ENCODE data around the gene BPTF. TPM values are rescaled to one million over a fixed set of nuclear protein-coding genes. Genes with fewer than 3 reads are reported as not detected.

The BPTF gene, protein sequence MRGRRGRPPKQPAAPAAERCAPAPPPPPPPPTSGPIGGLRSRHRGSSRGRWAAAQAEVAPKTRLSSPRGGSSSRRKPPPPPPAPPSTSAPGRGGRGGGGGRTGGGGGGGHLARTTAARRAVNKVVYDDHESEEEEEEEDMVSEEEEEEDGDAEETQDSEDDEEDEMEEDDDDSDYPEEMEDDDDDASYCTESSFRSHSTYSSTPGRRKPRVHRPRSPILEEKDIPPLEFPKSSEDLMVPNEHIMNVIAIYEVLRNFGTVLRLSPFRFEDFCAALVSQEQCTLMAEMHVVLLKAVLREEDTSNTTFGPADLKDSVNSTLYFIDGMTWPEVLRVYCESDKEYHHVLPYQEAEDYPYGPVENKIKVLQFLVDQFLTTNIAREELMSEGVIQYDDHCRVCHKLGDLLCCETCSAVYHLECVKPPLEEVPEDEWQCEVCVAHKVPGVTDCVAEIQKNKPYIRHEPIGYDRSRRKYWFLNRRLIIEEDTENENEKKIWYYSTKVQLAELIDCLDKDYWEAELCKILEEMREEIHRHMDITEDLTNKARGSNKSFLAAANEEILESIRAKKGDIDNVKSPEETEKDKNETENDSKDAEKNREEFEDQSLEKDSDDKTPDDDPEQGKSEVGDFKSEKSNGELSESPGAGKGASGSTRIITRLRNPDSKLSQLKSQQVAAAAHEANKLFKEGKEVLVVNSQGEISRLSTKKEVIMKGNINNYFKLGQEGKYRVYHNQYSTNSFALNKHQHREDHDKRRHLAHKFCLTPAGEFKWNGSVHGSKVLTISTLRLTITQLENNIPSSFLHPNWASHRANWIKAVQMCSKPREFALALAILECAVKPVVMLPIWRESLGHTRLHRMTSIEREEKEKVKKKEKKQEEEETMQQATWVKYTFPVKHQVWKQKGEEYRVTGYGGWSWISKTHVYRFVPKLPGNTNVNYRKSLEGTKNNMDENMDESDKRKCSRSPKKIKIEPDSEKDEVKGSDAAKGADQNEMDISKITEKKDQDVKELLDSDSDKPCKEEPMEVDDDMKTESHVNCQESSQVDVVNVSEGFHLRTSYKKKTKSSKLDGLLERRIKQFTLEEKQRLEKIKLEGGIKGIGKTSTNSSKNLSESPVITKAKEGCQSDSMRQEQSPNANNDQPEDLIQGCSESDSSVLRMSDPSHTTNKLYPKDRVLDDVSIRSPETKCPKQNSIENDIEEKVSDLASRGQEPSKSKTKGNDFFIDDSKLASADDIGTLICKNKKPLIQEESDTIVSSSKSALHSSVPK (N-terminal part only)
- total RNA-seq = 10 to 100 TPM; 53.3 to 77.3 TPM

DNA sequence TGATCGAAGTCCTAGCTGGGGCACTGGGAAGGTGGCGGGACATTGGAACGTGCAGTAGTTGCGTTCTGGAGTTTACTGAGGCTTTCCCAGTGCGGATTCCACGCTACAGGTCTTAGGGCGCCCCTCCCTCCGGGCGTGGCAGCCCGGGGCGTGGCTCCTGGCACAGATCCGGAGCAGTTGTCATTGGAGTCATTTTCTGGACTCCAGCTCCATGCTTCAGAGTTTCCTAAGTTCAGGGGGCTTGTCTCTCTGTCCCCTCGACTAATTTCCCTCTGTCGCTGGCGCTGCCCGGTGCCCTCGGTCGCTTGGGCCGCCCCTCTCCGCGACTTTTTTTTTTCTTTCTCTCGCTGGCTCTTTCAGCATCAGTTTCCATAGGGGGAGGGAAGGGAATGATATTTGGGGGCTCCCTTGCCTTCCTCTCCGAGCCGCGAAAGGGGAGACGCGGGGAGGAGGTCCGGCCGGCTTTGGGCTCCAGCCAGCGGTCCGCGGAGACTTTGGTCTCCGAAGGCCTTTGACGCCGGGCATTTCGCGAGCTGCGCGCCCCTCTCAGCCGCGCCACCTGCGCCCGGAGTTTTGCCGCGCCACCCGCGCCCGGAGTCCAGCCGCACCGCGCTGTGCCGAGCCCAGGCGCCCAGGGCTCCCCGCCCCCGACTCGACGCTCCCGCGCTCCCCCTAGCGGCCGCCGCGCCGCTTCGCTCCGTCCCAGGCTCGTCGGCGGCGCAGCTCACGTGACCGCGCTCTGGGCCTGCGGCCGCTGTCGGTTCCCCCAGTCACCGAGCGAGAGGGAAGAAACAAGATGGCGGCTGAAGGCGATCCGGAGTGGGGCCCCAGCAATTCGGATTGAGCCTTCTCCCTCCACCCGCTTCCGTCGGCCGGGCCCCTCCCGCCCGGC, at the start of gene BPTF:
Gene BPTF (plus strand): TSS at position 769 of the 892 bp plus-strand sequence. CDS start 222 bp downstream, outside the sequence.
- ATAC-seq (ENCODE audit: insufficient number of reproducible peaks, low FRiP score, low read depth) = peak; percentile 79
- no peaks in the 10 kb centered on the region for H3K9me3 ChIP-seq
- peak; percentile 94 for TF ChIP-seq CTCF (IDR thresholded peaks at IDR 0.05)
- H3K36me3 ChIP-seq = no peaks in the 10 kb centered on the region
- no peaks in the 10 kb centered on the region for H3K27me3 ChIP-seq (replicated peaks; ENCODE audit: insufficient read depth)
- H3K4me3 ChIP-seq = peak within 1 kb of the TSS; percentile 77
- peak; percentile 43 for DNase-seq (ENCODE audit: low spot score)
- peaks cover 27 to 31% of the 10 kb centered on the region in 2 donors for H3K4me1 ChIP-seq (ENCODE audit: control insufficient read depth in 1 of 2, low read depth in 2 of 2)
- peak within 1 kb of the TSS; percentile 58 to 59 for H3K27ac ChIP-seq

GRCh38 chr17:67779098-67779672, 46.1 kb upstream of the BPTF start:
- no peak for ATAC-seq (ENCODE audit: insufficient number of reproducible peaks, low FRiP score, low read depth)
- Histone ChIP-seq H3K27me3 (replicated peaks; ENCODE audit: insufficient read depth) (no peaks in the 10 kb centered on the region), H3K4me3 (no peak overlapping the region), H3K36me3 (no peaks in the 10 kb centered on the region), H3K27ac (no peak overlapping the region), H3K9me3 (no peaks in the 10 kb centered on the region), H3K4me1 (ENCODE audit: control insufficient read depth in 1 of 2, low read depth in 2 of 2) (no peaks in the 10 kb centered on the region)
- no peak for DNase-seq (ENCODE audit: low spot score)
- TF ChIP-seq CTCF (IDR thresholded peaks at IDR 0.05) = no peak

DNA sequence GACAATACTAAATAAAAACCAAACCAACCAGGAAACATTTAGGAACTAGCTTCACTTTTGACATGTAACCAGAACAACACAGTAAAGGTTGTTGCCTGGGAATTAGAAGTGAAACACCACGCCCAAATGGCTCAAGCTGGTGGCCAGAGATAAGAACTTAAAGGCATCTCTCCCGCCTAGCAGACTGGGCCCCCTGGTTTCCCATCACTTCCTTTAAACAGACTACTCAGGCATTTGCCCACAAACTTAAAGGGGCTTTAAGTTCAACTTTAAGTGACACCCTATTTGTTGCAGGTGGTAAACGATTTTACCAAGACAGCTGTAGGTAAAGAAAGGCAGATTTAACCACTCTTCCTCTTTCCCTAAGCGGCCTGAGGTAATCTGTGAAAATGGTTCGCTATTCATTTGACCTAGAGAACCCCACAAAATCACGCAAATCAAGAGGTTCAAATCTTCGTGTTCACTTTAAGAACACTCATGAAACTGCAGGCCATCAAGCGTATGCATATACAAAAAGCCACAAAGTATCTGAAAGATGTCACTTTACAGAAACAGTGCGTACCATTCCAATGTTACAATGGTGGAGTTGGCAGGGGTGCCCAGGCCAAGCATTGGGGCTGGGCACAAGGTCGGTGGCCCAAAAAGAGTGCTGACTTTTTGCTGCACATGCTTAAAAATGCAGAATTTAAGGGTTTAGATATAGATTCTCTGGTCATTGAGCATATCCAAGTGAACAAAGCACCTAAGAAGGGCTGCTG, 40.8 kb upstream of the BPTF start:
- no peaks in the 10 kb centered on the region for H3K36me3 ChIP-seq
- H3K27ac ChIP-seq = no peak overlapping the region
- DNase-seq (ENCODE audit: low spot score) (no peak), ATAC-seq (ENCODE audit: insufficient number of reproducible peaks, low FRiP score, low read depth) (no peak)
- no peaks in the 10 kb centered on the region for H3K27me3 ChIP-seq (replicated peaks; ENCODE audit: insufficient read depth)
- TF ChIP-seq CTCF (IDR thresholded peaks at IDR 0.05) = no peak
- H3K4me1 ChIP-seq (ENCODE audit: control insufficient read depth in 1 of 2, low read depth in 2 of 2) = no peaks in the 10 kb centered on the region
- H3K4me3 ChIP-seq = no peak overlapping the region
- H3K9me3 ChIP-seq = no peaks in the 10 kb centered on the region

DNA sequence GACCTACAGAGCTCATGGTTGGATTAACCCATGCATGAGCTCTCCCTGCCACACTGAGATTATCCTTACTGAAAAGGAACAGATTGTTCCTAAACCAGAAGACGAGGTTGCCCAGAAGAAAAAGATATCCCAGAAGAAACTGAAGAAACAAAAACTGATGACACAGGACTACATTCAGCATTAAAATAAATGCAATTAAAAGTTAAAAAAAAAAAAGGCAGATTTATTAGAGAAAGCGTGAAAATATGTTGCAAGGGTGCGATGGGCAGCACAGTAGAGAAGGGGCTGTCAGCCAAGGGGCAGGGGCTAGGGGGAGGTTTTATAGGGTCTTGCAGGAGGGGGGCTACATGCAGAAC, 40.2 kb upstream of the BPTF start:
- Histone ChIP-seq H3K4me3 (no peak overlapping the region), H3K4me1 (ENCODE audit: control insufficient read depth in 1 of 2, low read depth in 2 of 2) (no peaks in the 10 kb centered on the region), H3K27ac (no peak overlapping the region), H3K9me3 (no peaks in the 10 kb centered on the region), H3K36me3 (no peaks in the 10 kb centered on the region), H3K27me3 (replicated peaks; ENCODE audit: insufficient read depth) (no peaks in the 10 kb centered on the region)
- ATAC-seq (ENCODE audit: insufficient number of reproducible peaks, low FRiP score, low read depth) (no peak), DNase-seq (ENCODE audit: low spot score) (no peak)
- no peak for TF ChIP-seq CTCF (IDR thresholded peaks at IDR 0.05)
